Activated CD4-positive, alpha-beta T cell treated with anti-CD3 and anti-CD28 coated beads for 24 hours (primary cell): ENCODE results near the gene TOR3A.
A peak's percentile ranks its signal among the peaks of the same experiment; 100 is the strongest.
"Not testable (repeated sequence)": the region's sequence is repeated elsewhere in the genome, so short reads cannot be mapped to it uniquely, and the experiment has no call there.

Experiments
- DNase-seq, 2 donors: peaks; one replicate each; pipeline ENCODE4 v3.0.0-alpha.2; 2020; ENCODE audit warnings: low read depth in 2 of 2

The TOR3A gene

DNA sequence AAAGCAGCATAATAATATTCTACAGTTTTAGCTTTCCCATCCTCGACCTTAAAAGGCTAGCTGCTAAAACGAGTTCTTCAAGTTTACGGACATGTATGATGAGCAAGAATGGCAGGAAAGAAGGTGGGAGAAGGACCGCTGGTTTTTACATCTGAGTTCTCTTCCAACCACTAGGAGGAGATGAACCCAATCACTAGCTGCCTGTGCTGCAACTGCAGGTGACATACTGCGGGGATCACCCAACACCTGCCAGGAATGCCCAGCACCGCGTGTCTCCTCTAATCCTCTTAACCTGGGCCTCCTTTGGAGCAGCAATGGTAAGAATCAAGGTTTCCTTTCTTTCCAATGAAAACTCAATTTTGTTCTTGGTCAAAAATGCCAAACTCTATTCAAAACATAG lies 23.5 kb downstream of the TOR3A start:
- DNase-seq, result no peak

DNA sequence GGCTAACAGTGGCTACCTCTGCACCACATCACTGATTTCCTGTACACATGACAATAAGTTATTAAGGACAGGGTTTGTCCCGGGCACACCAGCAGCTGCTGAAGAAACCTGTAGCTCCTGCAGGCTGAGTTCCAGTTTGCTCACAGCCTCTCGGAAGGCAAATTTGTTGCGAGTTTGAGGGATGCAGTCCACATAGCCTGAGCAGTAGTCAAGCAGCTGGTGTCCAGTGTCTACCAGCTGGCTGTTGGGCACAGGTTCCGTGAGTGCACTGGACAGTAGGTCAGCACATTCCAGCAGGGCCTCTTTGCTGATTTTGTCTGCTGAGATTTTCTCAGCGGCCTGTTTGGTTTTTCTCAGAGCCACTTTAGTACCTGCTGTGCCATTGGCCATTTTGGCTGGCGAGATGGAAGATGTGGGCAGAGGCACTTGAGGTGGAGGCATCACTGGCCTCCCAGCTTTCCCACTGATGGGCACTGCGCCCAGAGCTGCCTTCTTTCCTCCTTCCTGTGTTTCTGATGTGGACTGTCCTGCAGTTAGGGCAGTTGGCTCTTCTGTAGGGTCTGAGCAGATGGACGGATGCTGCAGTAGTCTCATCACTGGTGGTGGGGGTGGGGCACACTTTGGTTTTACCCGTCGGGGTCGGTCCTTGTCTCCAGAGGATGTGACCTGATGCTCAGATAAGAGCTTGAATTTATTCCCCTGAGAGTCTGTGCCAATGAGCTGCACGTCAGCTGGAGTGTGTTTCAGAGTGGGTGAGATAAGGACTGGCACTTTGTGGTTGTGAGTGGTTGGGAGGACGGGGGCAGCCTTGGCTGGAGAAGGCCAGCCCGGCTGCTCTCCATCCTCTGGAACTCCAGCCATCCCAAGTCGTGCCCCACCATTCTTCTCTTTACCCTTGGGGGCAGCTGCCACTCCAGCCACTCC lies 26.1 kb downstream of the TOR3A start:
- no peak for DNase-seq

DNA sequence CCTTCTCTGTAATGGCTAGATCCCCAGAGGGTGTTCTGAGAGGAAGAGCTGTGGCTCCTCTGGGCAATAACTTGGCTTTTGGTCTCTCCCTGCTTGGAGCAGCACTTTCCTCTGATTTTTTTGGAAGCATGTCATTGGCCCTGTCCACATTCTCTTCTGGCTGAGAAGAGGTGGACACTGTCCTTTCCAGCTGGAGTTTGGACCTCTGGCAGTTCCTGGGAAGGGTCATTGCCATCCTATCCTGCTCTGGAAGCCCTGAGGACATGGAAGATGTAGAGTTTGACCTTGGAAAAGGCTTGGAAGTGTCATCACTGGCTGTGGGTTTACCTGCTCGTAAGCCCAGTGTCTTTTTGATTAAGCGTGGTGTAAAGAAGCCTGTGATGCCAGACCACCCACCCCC lies 26.8 kb downstream of the TOR3A start:
- no peak for DNase-seq

DNA sequence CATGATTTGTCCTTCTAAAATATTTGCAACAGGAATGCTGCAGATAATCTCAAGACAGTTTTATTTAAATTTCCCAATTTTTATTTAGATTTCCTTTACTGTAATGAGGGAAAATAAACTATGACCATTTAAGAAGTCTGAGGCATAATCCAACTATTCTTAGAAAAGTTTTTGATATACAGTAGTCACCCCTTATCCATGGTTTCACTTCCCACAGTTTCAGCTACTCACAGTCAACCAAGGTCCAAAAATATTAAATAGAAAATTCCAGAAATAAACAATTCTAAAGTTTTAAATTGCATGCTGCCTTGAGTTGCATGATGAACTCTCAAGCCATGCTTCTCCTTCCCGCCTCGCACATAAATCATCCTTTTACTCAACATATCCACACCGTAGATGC lies 33.3 kb downstream of the TOR3A start:
- DNase-seq, result no peak

DNA sequence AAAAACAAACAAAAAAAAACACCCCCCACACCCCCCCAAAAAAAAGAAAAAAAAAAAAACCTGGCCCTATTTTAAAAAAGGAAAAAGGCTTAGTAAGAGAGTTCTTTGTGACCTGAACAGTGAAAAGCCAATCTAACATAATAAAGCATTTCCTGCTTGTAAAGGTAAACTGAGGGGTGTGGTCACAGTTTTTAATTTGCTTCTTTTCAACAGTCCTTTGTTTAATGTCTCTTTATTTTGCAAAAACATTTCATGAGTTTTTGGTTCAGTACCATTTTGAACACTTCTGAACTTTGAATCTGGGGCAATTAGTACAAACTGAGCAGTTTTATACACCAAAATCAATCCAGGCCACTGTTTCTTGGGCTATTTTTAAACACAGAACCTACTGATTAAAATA lies 37.6 kb downstream of the TOR3A start:
- no peak for DNase-seq

DNA sequence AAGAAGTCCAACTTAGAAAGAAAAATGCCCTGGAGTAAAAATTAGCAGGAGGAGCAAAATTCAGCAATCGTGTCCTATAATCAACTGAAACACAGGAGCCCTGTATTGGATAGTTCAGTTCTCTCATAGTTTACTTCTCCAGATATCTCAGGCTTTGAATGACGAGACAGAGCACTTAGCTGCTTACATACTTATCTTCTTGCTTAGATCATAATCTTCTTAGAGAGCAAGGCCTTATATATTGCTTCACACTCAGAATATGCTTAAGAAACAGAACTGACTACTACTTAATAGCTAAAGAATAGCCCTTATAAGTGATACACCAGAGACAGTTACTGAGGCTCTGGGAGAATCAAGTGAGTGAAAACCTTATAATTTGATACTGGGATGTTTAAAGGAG lies 38.9 kb downstream of the TOR3A start:
- no peak for DNase-seq

DNA sequence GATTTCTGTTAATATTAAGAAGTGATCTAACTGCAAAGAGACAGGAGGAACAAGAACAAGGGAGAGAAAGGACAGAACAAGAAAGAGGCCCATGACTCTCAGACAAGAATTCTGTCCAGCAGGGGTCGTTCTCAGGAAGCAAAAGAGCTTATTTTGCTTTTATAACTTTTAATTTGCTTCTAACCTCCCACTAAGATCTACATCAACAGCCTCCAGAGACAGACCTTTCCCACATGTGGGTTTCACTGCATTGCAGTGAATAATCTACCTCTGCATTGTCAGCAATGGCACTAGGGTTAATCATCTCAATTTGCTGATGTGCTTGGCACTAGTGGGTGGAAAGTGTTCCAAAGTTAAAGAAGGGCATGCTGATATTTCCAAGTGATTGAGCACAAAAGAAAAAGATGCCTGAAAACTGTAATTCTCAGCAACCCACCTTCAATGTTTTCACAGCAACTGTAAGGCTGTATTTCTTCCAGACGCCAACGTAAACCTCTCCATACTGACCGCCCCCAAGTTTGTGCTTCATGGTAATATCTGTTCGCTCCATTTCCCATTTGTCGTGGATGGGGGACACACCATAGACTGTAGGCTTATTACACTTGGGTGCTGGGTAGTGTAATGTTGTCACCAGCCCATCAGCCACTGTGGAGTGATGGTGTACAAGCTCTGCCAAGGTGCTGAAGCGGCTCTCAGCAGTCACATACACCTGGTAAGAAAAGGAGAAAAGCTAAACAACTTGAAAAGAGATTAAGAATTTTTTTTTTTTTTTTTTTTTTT lies 39.5 kb downstream of the TOR3A start:
- peak in 1 of 2 donors; percentile 25 for DNase-seq

DNA sequence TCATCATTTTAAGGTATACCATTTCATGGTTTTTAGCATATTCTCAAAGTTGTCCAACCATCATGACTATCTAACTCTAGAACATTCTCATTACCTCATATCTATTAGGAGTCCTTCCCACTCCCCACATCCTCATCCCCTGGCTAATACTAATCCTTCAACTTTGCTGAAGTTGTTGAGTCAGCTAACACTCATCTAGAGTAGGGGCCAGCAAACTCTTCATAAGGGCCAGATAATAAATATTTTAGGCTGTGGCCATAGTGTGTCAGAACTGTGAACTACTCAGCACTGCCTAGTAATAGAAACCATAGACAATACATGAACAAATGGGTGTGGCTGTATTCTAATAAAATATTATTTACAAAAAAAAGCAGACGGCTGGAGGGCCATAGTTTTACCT lies 43.0 kb downstream of the TOR3A start:
- DNase-seq, result no peak

DNA sequence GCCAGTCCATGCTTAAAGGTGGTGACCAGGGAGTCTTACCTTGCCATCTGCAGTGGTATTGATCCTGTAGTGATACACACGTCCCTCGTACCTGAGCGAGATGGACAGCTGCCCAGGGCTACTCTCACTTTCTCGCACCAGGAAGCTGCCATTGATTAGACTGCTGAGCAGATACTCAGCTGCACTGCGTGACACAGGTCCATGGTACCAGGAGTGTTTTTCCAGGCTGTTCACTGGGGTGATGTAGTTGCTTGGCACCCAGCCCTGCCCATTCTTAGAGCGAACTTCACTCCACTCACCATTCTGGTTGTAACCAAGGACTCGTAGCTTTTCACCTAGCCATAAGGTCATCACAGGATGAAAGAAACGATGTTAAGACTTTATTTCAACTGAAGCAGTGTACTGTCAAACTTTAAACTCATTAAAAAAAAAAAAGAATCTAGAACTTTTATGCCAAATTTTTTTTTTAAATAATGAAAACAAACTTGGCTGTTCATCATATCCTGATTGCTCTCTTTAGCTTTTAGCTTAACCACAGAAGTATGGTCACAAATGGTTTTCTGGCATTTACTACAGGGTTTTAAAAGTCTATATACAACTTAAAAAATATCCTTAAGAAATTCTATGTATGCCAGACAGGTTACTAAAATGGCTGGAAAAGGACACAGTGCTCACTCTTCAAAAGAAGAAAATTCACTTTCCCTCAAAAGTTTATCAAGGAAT lies 44.6 kb downstream of the TOR3A start:
- DNase-seq, result no peak

DNA sequence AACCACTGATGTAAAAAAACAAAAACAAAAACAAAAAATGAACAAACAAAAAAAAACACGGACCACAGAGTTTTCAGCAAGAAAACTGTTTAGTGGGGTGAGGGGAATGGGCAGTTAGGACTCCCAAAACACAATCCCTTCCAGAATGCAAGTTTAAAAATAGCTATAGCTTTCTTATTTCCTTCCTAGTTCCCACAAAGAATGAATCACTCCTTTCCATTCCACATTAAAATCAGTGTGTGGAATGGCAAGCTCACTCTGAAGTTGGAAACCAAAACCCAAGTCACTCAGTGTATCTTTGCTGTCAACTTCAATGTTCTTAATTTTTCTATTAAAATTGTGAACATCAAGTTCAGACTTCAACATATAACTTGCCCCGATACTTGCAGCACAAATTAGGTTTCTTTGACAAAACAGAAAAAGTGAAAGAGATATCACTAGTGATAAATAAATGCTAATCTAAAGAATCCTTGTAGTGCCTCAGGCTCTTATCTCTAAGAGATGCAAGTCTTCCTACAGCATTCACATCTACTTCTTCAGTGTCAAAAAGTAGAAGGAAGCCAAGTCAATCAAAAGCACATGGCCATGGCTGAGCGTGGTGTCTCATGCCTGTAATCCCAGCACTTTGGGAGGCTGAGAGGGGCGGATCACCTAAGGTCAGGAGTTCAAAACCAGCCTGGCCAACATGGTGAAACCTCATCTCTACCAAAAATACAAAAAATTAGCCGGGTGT lies 45.5 kb downstream of the TOR3A start:
- no peak for DNase-seq

DNA sequence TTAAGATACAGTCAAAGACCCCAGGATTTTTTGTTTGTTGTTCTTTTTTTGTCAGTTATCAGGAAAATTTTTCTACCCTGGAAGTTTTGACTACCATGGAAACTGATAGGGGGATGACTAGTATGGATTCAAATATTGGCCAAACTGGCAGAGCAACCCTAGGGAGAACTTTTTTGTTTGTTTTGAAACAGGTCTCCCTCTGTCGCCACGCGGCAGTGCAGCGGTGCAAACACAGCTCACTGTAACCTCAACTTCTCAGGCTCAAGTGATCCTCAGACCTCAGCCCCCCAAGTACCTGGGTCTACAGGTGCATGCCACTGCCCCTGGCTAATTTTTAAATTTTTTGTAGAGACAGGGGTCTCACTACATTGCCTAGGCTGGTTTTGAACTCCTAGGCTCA lies 46.6 kb downstream of the TOR3A start:
- DNase-seq, result no peak

DNA sequence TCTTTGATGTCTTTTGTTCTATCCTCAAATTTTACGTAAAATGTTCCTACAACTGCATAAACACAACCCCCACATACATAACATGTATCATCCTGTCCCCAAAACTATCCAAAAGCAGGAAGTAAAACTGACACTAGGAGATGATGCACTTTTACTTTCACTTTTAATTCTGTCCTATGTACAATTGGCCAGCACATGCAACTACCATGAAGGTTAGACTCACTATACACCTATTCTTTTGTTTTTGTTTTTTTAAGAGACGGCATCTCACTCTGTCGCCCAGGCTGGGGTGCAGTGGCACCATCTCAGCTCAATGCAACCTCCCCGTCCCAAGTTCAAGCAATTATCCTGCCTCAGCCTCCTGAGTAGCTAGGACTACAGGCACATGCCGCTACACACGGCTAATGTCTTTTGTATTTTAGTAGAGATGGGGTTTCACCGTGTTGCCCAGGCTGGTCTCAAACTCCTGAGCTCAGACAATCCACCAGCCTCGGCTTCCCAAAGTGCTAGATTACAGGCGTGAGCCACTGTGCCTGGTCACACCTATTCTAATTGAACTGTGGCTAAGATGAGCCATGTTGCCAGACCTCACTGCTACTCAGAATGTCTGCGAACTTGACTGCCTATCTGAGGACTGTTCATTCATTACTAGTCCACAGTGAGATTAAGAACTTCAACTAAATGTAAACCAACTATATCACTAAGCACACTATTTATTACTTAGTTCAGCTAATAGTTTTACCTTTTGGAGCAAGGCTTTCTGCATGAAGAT lies 48.0 kb downstream of the TOR3A start:
- no peak for DNase-seq

DNA sequence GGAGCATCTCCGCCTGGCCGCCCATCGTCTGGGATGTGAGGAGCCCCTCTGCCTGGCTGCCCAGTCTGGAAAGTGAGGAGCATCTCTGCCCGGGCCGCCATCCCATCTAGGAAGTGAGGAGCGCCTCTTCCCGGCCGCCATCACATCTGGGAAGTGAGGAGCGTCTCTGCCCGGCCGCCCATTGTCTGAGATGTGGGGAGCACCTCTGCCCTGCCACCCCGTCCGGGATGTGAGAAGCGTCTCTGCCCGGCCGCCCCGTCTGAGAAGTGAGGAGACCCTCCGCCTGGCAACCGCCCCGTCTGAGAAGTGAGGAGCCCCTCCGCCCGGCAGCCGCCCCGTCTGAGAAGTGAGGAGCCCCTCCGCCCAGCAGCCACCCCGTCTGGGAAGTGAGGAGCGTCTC lies 53.3 kb downstream of the TOR3A start:
- DNase-seq, result not testable (repeated sequence)

DNA sequence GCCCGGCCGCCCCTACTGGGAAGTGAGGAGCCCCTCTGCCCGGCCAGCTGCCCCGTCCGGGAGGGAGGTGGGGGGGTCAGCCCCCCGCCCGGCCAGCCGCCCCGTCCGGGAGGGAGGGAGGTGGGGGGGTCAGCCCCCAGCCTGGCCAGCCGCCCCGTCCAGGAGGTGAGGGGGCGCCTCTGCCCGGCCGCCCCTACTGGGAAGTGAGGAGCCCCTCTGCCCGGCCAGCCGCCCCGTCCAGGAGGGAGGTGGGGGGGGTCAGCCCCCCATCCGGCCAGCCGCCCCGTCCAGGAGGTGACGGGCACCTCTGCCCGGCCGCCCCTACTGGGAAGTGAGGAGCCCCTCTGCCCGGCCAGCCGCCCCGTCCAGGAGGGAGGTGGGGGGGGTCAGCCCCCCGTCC lies 53.8 kb downstream of the TOR3A start:
- not testable (repeated sequence) for DNase-seq

DNA sequence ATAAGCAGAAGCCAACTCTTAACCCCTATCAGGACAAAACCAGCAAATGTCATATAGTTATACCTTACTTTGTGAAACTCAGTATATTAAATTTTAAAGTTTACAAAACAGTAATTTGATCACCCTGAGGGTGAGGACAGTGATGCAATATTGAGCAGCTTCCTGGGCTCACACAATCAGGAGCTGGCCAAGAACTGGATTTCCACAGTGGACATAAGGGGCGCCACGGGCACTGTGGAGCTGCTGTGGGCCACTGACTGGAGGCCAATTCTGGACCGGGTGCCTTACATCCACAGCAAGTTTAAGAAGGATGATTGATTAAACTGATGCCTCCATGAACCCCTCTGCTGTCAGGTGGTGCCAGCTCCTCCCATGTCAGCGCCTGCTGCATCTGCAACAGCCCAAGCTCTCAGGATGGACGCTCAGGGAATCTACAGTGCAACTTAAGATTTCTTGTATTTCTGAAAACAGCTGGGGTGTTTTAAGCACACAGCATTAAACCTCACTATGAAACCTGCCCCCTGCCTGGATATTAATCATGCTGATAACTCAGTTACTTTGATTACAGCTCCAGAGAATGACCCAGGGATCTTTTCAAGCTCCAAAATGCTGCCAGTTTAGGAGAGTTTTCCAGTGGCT lies 55.9 kb downstream of the TOR3A start:
- no peak for DNase-seq

DNA sequence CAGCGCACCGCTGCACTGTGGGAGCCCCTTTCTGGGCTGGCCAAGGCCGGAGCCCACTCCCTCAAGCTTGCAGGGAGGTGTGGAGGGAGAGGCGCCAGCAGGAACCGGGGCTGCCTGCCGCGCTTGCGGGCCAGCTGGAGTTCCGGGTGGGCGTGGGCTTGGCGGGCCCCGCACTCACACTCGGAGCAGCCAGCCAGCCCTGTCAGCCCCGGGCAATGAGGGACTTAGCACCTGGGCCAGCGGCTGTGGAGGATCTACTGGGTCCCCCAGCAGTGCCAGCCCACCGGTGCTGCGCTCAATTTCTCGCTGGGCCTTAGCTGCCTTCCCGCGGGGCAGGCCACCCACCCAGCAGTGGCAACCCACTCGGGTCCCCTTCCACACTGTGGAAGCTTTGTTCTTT lies 56.9 kb downstream of the TOR3A start:
- not testable (repeated sequence) for DNase-seq

DNA sequence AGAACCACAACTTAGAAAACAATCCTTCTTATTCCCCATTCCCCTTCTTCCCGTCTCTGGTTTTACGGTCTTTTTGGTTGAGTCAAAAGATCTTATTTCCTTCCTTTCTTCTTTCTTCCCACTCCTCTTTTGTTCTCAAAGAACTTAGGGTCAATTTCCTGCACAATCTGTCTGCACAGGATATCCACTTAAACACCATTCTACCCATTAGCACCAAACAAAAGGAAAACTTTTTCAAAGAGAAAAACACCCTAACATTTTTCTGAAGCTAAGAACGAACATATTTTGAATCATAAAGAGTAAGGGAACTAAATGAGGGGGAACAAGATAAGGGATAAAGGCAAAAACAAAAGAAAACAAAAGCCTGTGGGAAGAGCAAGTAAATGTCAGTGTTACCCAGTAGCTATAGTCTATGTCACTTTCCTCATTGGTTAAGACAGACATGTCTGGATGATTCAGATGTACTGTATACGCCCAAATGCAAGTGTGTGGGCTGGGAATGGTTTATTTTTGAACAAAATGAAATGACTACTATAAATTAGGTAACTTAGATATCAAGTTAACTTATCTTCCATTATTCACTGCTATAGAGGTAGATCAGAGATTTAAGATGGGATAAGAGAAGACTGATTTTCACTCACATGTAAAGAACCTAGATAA lies 59.9 kb downstream of the TOR3A start:
- DNase-seq, result no peak

DNA sequence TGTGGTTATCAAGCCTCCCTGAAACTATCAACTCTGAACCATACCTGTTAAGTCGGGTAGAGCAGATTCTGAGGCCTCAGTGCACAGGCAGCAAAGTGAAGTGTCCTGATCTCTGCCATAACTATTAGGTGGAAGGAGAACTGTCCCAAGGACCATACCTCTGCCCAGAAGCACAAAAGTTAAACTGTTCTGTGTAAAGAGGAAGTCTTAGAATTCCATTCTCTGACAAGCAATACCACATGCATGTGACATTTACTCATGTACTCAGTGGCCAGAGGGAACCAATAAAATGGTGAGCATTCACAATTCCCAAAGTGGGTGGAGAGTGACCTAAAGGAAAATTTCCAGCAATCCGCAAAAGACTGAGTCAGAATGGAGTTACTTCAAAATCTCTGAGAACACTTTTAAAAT lies 61.0 kb downstream of the TOR3A start:
- no peak for DNase-seq

DNA sequence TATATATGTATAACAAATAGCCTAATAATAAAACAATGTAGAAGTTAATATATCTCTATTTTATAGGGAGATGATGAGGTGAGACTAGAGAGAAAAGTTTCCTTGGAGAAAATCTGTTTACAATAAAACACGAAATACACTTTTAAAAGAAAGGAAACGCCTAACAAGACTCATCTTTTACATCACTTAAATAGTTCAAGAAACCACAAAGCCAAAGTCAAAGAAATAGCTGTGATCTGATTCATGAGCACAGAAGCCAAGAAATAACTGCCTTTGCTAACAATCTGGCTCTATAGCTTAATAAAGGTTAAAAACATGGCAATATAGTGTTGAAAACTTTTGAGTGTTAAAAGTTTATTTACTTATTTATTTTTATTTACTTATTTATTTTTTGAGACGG lies 61.5 kb downstream of the TOR3A start:
- no peak for DNase-seq

DNA sequence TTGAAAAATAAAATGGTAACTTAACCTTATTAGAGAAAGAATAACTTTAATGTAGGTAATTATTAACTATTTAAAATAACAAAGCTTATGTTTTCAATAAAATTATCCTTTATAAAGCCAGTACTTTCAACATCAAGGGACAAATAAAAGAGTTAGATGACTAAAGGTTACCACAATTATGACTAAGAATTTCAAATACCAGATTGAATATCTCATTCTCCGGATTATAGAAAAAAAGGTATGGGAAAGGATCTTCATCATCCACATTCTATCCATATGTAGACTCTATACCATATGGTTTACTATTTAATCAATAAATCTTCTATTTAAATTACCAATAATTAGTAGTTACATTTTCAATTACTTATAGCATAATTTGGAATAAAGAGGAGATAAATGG lies 62.8 kb downstream of the TOR3A start:
- DNase-seq, result no peak
